Astrocyte (in vitro differentiated cells and primary cell): Measurements from ENCODE around the gene PARL. TPM values are rescaled to one million over a fixed set of nuclear protein-coding genes. Genes with fewer than 3 reads are reported as not detected.

ENCODE experiments used
- microRNA-seq: library from miRNA; unstranded; fragments of <30 nt; microRNA quantifications from one replicate; pipeline ENCODE4 v1.2.0, GENCODE V29; 2020
- total RNA-seq: library from RNA; stranded (reverse); gene quantifications from 2 replicates; pipeline ENCODE4 v1.2.1, GENCODE V29; 2021

The PARL gene
- total RNA-seq, 1 donor from 2014 or later, result 64.7 TPM

Small RNA genes lying within 50 kb of the gene (microRNA-seq; reads per million reads assigned to microRNA genes)
- gene MIR4448, result not detected

Other genes with a start within 250 kb of the PARL start
- gene KLHL24, start 249.3 kb downstream of the PARL start, total RNA-seq, result 38.7 and 40.1 TPM in 2 replicates
- 39.9 and 45.3 TPM in 2 replicates for gene YEATS2, start 187.1 kb downstream of the PARL start, total RNA-seq
- 4.6 and 4.8 TPM in 2 replicates for gene MAP6D1, start 59.3 kb downstream of the PARL start, total RNA-seq
- gene ABCC5, start 133.0 kb upstream of the PARL start, total RNA-seq, result 52.0 and 52.2 TPM in 2 replicates
- not detected in 2 replicates for gene HTR3D, start 146.9 kb upstream of the PARL start, total RNA-seq
- gene HTR3C, start 168.2 kb upstream of the PARL start, total RNA-seq, result not detected in 2 replicates
- gene HTR3E, start 212.2 kb upstream of the PARL start, total RNA-seq, result not detected in 2 replicates